Right lobe of liver (tissue), 4 donors: Measurements from ENCODE around the gene PRKN.

Experiments
- CTCF ChIP-seq, 4 donors: fragments of 200-600 bp in 3 of 4; fragments of 450-650 bp in 1 of 4; IDR thresholded peaks; one replicate each; pipeline versions ENCODE4 v1.5.1 to v1.8.0; 2016 to 2022; ENCODE audit warnings: antibody characterized with exemption in 4 of 4, mild to moderate bottlenecking in 2 of 4
- POLR2A ChIP-seq: fragments of 450-650 bp; IDR thresholded peaks from one replicate; pipeline ENCODE4 v1.6.1; 2017; ENCODE audit warnings: antibody characterized with exemption, mild to moderate bottlenecking
- donor health status: DM: no; HTN: no; CAD: no.
- donor health status: DM: no; HTN: no; CAD: no.
- donor health status: DM: no; HTN: yes; CAD: no.

GRCh38 chr6:161853657-161854056 lies 873.9 kb downstream of the PRKN start:
- TF ChIP-seq POLR2A (no peak), CTCF (IDR thresholded peaks at IDR 0.05) (no peak)
